Right lung (tissue), 5 donors: ENCODE results near the gene ATP7B. TPM values are rescaled to one million over a fixed set of nuclear protein-coding genes. Genes with fewer than 3 reads are reported as not detected.
"Not testable (repeated sequence)": the region's sequence is repeated elsewhere in the genome, so short reads cannot be mapped to it uniquely, and the experiment has no call there.

Experiments used
- DNase-seq, 2 donors: peaks; one replicate each; pipeline ENCODE4 v3.0.0-alpha.2; 2013
- polyA plus RNA-seq, 5 donors: library from polyadenylated mRNA; unstranded; fragments of 120-200 nt; gene quantifications; one replicate each; pipeline versions ENCODE4 v1.2.1 to v1.2.3, GENCODE V29; 2013; ENCODE audit warnings: inconsistent platforms in 1 of 5, low replicate concordance in 1 of 5; ENCODE audit not compliant: insufficient read length in 5 of 5, insufficient read depth in 1 of 5

The ATP7B gene
- polyA plus RNA-seq, 5 donors: 12.9 to 19.0 (median 17.8) TPM

DNA sequence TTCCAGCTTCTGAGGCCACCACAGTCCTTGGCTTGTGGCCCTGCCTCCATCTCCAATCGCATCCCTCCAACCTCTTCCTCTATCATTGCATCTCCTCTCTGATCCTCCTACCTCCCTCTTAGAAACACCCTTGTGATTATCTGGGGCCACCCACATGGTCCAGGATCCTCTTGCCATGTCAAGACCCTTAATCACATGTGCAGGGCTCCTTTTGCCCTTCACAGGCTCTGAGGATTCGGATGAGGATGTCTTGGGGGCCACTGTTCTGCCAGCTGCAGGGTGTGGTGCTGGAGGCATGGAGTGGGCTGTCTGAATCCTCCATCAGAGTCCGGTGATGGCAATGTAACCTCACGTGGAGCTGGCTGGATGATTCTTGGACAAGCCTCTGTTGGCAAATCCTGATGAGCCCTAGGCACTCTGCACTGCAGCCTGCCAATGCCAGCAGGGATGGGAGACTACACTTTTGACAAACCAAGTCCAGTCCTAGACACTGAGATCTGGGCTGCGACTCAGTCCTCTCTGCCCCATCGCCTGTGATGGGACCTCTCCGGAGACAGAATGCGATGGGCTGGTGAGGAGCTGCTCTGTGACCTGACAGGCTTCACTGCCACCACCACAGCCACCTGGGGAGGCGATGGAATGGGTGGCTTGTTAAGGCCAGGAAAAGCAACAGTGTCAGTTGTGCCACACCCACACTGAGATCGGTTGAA lies 88.3 kb downstream of the ATP7B start:
- DNase-seq: no peak

DNA sequence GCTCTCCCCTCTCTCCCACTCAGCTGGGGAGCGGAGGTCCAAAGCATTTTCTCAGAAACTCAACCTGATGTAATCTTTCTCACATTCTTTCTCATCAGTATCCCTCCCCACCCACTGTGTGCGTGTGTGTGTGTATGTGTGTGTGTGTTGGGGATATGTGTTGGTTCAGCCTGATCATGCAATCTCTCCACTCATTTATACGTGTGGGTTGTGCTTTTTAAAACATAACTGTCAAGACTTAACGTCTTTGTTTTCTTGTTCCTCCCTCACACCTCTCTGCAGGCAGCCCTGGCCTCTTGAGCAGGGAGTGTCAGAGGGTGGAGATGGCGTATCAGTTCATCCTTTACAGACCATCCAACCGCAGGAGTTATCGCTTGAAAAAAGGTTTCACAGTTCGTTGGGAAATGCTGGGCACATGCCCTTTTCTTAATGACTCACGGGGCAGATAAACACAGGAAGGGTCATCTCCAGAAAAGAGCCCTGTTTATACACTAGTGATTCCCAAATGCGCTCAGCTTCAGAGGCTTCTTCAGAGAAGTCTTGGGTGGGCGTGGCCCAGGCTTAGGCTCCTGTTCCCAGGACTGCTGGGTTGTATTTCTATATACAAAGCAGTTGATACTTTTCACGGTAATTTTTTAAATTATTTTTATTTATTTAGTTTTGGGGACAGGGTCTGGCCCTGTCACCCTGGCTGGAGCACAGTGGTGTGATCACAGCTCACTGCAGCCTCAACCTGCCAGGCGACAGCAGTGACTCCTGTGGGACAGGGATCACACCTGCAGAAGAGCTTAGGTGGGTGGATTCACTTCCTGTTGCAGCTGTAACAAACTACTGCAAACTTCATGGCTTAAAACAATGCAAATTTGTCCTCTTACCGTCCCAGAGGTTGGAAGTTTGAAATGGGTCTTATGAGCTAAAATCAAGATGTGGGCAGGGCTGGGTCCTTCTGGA lies 89.2 kb downstream of the ATP7B start:
- no peak for DNase-seq

DNA sequence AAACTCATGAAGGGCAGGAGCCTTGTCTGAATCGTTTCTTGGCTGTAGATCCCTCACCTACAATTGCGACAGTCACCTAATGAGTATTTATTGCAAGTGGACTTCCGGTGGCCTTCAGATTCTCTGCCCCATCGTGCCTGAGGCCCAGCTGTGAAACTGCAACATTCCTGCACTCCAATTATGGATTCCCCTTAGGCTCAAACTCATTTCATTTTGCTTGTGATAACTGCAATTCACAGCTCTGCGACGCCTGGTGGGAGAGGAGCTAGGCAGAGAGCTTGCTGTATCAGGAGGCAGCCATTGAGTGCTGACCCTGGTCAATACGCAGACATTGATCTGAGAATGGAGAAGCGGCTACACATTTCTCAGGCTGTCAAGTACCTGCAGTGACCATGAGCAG lies 90.5 kb downstream of the ATP7B start:
- no peak for DNase-seq

DNA sequence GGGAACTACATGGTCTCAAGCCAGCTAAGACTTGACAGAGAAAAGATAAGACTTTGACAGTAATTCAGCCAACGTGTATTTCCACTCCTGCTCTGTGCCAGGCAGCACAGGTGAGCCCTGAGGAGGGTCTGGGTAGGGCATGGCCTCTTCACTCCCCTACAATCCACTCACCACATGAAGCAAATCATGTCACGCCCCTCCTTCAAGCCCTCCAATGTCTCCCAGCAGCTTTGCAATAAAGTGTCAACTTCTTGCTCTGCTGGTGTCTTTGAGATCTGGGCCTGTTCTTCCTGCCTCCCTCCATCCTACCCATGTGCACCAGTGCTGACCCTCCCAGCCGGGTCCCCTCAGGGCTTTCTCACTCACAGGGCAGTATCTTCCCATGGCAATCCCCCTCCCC lies 91.0 kb downstream of the ATP7B start:
- no peak for DNase-seq

DNA sequence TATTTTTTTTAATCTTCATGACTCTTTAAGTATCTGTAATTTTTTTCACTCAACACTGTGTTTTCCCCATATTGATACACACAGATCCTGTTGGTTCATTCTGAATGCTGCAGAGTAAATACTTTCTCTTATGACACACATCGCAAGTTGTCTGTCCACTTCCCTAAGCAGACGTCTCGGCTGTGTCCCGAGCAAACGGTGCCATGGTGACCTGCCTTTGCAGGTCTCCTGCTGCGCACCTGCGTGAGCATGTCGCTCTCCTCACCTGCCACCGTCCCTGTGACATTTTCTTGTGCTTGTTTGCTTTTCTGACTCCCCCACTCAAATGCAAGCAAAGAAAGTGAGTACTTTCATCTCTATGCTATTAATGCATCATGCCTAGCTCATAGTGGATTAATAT lies 91.7 kb downstream of the ATP7B start:
- no peak for DNase-seq

DNA sequence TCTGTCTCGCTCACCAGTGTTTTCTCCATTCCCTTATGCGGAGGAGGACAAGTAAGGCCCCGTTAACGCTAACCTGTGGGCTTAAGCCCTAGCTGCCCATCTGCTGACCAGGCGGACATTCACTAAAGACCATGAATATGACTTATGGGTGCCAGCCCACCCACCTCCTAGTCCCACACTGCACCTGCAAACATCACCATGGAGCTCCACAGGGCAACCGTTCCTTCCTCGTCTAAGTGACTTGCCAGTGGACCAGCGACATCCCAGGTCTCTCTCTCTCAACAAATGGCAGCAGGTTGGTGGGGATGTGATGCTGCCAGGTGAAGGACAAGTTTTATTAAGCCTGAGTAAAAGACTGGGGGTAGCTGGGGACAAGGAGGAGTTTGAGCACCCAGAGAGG lies 94.3 kb downstream of the ATP7B start:
- DNase-seq: no peak

DNA sequence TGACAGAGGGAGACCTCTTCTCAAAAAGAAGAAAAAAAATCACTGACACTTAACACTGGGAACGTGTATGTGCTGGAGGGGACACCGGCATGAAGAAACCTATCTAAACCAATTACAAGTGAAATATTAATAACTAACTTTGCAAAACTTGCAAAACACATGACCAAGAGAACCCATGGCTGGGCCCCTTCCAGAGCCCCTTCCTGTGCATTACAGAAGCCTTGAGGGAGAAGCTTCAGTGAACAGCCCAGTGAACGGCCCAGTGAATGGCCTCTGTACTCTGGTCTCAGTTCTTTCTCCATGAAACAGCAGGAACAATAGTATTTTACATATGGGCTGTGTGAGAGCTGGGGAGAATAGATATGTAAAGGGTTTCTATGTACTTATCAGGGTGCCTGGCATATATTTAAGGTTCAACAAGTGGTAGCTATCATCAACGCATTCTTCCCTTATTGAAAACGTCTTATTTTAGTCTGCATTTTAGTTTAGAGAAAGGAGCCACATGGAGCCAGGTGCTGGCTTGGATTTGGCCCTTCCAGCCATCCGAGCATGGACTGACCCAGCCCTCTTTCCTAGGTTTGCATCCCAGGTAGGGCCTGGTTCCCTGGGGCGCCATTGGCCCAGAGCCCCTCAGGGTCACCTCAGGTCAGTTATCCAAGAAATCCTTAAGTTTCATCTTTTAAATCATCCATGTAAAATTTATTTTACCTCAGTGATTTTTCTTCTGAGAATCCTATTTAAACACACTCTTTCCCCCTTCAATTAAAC lies 95.0 kb downstream of the ATP7B start:
- DNase-seq: no peak

DNA sequence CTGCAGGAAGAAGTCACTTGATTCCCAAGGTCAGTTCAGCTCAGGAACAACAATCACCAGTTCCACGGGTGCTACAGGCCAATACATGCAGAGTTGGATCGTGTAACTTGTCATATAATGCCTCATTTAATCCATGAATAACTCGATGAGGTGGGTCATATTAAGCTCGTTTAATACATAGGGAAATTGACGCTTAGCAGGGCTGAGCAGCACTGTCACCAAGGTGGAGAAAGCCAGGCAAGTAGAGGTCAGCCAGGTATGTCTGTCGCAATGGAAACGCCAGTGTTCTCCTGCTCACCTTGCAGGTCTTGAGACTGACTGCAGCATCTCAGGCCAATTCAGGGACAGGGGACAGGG lies 97.1 kb downstream of the ATP7B start:
- no peak for DNase-seq

DNA sequence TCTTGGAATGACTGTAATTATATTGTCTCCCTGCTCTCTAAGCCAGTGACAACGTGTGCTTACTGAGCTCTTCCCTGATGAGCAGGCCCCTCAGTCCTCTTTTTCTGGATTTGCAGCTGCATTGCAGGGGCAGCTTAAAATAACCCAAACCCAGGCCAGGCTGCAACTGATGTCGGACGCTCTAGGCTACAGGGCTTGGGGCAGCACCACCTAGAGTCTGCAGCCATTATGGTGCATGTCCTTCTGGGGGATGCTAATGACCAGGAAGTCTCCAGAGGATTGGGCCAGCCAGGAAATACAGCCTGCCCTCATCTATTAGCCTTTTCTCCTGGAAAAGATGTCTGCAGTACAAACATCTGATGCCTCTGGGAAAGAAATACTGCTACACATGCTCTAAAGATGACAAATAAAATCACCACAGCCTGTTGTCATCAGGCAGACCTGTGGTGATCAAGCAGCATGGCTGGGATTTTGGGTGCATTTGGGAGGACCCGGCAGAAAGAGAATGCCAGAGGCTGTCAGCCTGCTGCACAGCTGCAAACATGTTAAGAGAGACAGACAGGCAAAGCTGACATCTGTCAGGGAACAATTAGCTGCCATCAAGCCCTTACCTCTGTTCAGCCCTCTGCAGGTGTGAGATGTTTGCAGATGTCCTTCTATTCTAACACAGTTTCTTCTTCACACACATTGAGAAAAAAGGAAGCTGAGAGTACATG lies 97.7 kb downstream of the ATP7B start:
- DNase-seq: no peak

DNA sequence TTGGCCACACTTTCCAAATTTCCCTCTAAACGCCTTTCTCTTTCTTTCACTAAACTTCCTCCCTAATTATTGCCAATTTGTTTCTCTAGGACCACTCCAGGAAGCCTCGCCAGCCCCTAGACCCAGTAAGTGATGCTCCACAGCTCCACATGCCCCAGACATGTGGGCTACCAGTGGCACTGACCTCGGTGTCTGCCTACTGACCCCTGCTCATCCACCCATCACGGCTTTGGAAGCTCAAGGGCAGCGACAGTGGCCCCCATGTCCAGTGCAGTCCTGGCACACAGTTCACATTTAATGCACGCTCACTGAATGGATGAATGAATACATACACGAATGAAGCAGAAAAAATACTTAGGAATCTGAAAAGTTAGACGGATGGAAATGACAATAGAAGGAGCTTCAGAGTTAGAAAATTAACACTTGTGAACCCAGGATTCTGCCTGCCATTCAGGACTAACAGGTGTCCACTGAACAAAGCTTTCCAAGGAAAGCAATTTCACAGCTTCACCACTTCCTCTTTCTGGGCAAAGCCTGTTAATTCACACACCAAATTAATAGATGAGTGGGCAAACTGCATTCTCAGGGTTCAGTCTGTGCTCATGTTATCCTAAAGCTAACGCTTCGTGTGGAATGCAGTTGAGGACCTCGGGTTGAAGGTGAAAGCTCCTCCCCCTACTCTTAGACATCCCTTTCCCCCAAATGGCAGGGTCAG lies 98.6 kb downstream of the ATP7B start:
- DNase-seq: no peak

DNA sequence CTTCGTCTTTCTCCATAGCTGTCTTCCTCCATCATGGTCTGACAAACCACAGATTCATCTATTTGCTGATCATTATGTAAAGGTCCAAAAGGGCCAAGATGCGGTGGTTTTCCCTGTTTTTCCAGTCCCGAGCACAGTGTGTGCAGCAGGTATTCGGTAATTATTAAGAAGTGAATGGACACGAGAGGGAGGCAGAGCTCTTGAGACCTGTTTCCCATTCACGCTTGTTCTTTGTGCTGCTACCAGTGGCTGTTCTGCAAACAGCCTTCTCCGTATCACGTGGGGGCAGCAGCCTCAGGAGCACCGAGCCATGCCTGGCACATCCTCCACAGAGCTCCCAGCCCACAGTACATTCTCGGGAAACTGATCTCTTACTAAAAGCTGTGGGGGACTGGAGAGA lies 99.2 kb downstream of the ATP7B start:
- DNase-seq: no peak

DNA sequence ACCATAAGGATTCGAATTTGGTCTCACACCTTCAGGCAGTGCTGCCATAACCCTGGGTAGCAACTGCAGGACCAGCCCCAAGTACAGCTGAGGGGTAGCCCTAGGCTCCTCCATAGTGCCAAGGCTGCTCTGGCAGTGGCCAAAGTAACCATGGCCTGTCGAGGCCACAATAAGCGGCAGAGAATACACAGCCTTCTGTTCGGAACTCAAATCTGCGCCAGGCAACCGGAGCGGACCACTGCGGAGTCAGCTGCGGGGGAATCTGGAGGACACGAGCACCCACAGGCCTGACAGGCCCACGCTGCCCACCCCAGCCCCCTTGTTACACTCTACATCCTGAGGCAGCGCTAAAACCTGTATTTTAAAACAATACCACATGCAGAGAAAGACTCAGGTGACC lies 100.7 kb downstream of the ATP7B start:
- DNase-seq: no peak

DNA sequence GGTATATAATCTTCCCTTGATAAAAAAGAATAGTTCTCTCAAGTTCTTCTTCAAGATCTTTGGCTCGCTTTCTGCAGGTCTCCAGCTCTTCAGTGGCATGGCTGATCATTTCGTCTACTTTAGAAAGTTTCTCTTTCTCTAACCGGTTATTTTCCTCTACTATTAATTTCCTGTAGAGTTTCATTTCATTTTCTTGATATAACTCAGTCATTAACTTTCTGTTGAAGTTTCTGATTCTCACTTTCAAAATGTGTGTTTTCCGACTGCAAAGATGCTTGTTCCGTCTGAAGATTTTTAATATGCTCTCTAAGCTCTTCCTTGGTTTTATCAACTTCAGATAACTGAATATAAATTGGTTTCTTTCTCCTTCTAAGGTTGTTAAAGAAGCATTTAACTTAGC lies 102.0 kb downstream of the ATP7B start:
- not testable (repeated sequence) for DNase-seq

DNA sequence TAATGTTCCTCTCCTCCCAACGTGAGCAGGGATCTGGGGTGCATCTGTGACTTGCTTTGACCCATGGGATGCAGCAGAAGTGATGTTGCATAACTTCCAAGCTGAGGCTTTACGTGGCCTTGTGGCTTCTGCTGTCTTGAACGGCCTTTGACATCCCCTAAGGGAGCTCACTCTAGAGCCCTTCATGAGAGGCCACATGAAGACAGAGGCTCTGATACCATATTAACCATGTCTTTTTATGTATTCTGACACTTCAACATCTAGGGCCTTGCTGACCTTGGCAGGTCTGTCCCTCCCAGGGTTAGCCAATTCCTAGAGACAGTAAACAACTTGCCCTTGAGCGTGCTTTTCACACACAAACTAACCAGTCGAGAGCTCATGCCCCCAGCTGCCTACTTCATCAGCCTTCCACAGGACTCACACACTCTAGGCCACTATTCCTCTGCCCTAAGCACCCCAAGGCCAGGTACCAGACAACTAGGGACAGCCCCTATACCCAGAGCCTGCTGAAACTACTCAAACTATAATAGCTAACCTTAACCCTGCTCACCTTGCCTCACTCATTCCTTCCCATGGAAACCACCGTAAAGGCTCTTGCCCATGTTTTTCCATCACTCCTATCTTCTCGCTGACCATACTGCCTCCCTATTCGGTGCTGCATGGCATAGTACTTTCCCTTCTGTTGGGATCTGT lies 104.1 kb downstream of the ATP7B start:
- no peak for DNase-seq

DNA sequence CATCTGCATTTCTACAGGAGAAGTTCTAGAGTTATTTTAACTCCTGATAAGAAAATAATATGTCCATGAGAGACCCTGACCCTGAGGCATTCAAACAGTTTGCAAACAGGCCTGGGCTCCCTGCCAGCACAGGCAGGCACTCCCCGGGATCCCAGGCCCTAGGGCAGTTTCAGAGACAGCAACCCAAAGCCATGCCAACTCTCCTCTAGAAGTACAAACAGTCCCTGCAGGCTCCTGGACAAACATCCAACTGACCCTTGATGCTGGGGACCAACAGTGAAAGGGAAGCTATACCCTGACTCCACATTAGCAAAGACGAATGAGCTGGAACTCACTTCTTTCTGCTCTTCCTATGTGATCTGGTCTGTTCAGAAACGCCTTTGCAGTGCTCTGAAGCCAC lies 104.7 kb downstream of the ATP7B start:
- DNase-seq: no peak

DNA sequence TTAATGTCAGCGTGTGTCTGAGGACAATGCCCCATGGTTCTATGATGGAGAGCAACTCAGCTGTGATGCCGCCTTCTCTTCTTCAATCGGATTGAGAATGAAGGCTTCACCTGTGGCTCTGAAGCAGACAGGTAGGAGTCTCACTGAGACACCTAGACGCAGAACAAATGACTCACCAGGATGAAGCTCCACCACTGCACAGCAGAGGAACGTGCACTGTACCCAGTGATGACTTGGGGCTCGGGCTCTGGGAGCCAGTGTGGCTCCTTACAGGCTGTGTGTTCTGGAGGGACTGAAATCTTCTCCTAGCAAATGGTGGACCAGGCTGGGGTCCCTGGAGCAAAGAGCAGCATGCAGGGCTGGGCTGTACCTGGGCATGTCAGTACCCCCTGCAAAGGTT lies 105.5 kb downstream of the ATP7B start:
- no peak for DNase-seq

DNA sequence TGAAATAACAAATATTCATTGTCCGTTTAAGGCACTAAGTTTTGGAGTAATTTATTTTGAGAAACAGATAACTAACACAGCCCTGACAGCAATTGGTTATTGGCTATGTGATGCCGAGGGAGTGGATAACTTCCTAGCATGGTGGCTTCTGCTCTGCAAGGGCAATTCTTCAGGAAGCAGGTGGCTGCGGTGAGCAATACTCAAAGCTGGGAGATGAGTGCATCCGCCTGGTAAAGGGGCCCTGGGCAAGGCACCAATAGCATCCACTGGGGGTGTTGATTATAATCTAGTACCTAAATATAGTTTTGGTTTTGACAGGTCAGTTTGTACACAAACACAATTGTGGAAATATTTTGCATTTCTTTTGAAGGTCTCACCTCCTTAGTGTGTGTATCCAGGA lies 108.5 kb downstream of the ATP7B start:
- no peak for DNase-seq

DNA sequence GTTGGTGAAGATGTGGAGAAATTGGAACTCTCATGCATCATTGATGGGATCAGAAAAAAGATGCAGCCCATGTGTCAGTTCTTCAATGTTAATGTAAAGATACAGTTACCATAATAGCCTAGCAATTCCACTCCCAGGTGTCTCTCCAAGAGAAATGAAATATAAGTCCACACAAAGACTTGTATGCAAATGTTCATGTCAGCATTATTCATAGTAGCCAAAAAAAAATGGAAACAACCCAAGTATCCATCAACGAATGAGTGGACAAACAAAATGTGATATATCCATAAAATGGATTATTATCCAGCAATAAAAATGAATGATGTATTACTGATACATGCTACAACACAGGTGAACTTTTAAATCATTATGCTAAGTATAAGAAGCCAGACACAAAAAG lies 110.8 kb downstream of the ATP7B start:
- DNase-seq: no peak

DNA sequence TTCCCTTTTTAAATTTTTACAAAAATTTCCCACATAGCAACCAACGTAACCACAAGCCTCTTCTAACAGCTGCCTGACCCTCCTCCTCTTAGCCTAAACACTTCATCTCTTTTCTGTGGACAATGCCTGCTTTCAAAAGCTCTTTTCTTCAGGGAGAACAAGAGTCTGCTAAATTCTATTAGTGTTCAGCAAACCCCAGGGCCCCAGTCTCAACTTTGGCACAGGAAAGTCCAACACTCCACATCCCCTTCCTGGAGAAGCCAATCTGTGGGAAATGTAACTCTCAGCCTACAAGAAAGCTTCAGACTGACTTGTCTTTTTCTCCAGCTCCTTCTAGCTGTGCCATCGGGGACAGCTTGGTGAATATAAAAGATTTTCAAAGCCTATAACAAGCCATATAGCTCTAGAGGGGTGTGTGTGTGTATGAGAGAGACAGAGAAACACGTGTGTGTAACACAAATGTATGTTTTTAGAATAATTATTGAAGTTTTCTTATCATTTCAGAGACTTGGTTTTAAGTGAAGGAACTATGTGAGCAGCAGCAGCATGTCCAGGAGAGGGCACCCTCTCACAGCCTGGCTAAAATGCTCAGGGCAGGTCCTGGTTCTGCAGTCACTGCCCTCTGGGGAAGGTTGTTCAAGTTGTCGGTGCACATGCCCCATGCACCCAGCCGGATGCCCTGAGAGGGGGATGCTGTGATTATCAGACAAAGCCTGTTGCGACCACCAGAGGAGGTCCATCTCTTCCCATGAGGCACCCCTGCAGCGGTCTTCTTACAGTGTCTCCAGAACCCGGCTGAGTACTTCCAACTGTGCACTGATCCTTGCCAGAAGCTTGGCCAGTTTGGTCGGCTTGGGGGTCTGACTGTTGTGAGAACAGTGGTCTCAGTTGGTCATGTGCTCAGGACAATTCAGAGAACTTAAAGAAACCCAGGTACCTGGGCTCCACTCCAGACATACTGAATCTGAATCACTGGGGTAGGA lies 115.1 kb downstream of the ATP7B start:
- peak; percentile 38 to 39 for DNase-seq
